Measurements from ENCODE around the gene ZNF324.

DNA sequence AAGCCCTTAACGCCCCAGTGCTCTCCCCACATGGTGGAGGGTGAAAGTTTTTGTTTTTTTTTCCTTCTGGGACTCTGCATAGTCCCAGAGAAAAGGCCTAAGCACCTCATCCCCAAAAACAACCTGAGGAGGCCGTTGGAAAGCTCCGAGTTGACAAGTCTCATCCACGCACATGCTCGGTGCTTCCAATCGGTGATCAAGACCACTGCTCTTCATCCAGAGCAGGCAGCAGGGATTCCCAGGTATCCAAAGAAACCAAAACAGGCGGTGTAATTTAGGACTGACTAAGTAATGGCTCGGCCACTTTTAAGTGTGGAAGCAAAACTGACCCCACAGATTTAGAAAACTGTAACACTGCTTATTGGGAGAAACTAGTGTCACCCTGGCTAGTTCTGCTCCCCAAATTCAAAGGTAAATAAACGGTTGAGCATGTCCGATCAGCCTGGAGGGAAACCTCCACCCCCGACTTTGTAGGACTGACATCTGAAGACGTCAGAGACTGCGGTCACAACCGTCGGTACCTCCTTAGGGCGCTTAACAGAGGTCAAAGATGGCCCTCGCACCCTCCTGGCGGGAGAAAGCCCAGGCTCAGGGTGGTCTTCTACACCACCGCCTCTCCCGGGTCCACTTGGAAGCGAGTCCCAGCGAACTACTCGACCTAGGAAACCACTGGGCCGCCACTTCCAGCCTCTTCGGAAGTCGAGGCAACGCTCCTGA lies 8.3 kb downstream of the ZNF324 start:
- TF ChIP-seq, protein P1, sequence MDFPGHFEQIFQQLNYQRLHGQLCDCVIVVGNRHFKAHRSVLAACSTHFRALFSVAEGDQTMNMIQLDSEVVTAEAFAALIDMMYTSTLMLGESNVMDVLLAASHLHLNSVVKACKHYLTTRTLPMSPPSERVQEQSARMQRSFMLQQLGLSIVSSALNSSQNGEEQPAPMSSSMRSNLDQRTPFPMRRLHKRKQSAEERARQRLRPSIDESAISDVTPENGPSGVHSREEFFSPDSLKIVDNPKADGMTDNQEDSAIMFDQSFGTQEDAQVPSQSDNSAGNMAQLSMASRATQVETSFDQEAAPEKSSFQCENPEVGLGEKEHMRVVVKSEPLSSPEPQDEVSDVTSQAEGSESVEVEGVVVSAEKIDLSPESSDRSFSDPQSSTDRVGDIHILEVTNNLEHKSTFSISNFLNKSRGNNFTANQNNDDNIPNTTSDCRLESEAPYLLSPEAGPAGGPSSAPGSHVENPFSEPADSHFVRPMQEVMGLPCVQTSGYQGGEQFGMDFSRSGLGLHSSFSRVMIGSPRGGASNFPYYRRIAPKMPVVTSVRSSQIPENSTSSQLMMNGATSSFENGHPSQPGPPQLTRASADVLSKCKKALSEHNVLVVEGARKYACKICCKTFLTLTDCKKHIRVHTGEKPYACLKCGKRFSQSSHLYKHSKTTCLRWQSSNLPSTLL (IDR thresholded peaks at IDR 0.05) = no peak
- TF ChIP-seq, protein P2, sequence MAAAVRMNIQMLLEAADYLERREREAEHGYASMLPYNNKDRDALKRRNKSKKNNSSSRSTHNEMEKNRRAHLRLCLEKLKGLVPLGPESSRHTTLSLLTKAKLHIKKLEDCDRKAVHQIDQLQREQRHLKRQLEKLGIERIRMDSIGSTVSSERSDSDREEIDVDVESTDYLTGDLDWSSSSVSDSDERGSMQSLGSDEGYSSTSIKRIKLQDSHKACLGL (CRISPR knock-in tag; IDR thresholded peaks at IDR 0.05; ENCODE audit: borderline replicate concordance, poor library complexity, severe bottlenecking) = no peak
- TF ChIP-seq, protein P3, sequence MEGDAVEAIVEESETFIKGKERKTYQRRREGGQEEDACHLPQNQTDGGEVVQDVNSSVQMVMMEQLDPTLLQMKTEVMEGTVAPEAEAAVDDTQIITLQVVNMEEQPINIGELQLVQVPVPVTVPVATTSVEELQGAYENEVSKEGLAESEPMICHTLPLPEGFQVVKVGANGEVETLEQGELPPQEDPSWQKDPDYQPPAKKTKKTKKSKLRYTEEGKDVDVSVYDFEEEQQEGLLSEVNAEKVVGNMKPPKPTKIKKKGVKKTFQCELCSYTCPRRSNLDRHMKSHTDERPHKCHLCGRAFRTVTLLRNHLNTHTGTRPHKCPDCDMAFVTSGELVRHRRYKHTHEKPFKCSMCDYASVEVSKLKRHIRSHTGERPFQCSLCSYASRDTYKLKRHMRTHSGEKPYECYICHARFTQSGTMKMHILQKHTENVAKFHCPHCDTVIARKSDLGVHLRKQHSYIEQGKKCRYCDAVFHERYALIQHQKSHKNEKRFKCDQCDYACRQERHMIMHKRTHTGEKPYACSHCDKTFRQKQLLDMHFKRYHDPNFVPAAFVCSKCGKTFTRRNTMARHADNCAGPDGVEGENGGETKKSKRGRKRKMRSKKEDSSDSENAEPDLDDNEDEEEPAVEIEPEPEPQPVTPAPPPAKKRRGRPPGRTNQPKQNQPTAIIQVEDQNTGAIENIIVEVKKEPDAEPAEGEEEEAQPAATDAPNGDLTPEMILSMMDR (IDR thresholded peaks at IDR 0.05 in 2 of 3, conservative IDR thresholded peaks at IDR 0.05 in 1 of 3; ENCODE audit: insufficient read depth in 2 of 3, low read depth in 1 of 3, low read length in 3 of 3) = no peak
- TF ChIP-seq POLR2AphosphoS5 (IDR thresholded peaks at IDR 0.05; ENCODE audit: control insufficient read depth, insufficient read depth, low read depth, low read length) (no peak; the same call in 1 of the 2 replicates), KDM1A (IDR thresholded peaks at IDR 0.05) (no peak)
- TF ChIP-seq, protein P4, sequence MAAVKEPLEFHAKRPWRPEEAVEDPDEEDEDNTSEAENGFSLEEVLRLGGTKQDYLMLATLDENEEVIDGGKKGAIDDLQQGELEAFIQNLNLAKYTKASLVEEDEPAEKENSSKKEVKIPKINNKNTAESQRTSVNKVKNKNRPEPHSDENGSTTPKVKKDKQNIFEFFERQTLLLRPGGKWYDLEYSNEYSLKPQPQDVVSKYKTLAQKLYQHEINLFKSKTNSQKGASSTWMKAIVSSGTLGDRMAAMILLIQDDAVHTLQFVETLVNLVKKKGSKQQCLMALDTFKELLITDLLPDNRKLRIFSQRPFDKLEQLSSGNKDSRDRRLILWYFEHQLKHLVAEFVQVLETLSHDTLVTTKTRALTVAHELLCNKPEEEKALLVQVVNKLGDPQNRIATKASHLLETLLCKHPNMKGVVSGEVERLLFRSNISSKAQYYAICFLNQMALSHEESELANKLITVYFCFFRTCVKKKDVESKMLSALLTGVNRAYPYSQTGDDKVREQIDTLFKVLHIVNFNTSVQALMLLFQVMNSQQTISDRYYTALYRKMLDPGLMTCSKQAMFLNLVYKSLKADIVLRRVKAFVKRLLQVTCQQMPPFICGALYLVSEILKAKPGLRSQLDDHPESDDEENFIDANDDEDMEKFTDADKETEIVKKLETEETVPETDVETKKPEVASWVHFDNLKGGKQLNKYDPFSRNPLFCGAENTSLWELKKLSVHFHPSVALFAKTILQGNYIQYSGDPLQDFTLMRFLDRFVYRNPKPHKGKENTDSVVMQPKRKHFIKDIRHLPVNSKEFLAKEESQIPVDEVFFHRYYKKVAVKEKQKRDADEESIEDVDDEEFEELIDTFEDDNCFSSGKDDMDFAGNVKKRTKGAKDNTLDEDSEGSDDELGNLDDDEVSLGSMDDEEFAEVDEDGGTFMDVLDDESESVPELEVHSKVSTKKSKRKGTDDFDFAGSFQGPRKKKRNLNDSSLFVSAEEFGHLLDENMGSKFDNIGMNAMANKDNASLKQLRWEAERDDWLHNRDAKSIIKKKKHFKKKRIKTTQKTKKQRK (IDR thresholded peaks at IDR 0.05; ENCODE audit: borderline replicate concordance, low read depth, low read length) = no peak
- TF ChIP-seq, protein P5, sequence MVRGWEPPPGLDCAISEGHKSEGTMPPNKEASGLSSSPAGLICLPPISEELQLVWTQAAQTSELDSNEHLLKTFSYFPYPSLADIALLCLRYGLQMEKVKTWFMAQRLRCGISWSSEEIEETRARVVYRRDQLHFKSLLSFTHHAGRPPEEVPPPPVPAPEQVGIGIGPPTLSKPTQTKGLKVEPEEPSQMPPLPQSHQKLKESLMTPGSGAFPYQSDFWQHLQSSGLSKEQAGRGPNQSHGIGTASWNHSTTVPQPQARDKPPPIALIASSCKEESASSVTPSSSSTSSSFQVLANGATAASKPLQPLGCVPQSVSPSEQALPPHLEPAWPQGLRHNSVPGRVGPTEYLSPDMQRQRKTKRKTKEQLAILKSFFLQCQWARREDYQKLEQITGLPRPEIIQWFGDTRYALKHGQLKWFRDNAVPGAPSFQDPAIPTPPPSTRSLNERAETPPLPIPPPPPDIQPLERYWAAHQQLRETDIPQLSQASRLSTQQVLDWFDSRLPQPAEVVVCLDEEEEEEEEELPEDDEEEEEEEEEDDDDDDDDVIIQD (CRISPR knock-in tag; IDR thresholded peaks at IDR 0.05) = no peak

All from K562 (cell line).